GM23248 (cell line): ENCODE measurements around the gene HSD11B1. TPM values are rescaled to one million over a fixed set of nuclear protein-coding genes. Genes with fewer than 3 reads are reported as not detected.

ENCODE experiments used
- DNase-seq: peaks from one replicate; pipeline ENCODE4 v3.0.0-alpha.2; 2015
- H2AFZ ChIP-seq: fragments of 200-600 bp; sonication (generic); 2 replicates; pipeline ENCODE4 v1.6.1; 2016; ENCODE audit warnings: antibody characterized with exemption
- H3F3A ChIP-seq: fragments of 200-600 bp; sonication (generic); 2 replicates; pipeline ENCODE4 v1.6.1; 2016; ENCODE audit warnings: mild to moderate bottlenecking, antibody characterized with exemption, mixed run types; ENCODE audit not compliant: insufficient read depth
- H3K27ac ChIP-seq: fragments of 200-600 bp; sonication (generic); 2 replicates; pipeline ENCODE4 v1.5.1; 2016; ENCODE audit warnings: mild to moderate bottlenecking
- H3K27me3 ChIP-seq: fragments of 200-600 bp; sonication (generic); replicated peaks from 2 replicates; pipeline ENCODE4 v1.6.1; 2016; ENCODE audit warnings: mild to moderate bottlenecking; ENCODE audit not compliant: insufficient read depth
- H3K36me3 ChIP-seq: fragments of 200-600 bp; sonication (generic); 2 replicates; pipeline ENCODE4 v1.6.1; 2016; ENCODE audit warnings: low read depth, mild to moderate bottlenecking
- H3K4me1 ChIP-seq: fragments of 200-600 bp; sonication (generic); 2 replicates; pipeline ENCODE4 v1.6.1; 2016; ENCODE audit warnings: mild to moderate bottlenecking; ENCODE audit not compliant: insufficient read depth
- H3K4me2 ChIP-seq: fragments of 200-600 bp; sonication (generic); one replicate; pipeline ENCODE4 v1.6.1; 2016; ENCODE audit warnings: mild to moderate bottlenecking; ENCODE audit not compliant: unreplicated experiment
- H3K4me3 ChIP-seq: fragments of 200-600 bp; sonication (generic); 2 replicates; pipeline ENCODE4 v1.5.1; 2016; ENCODE audit warnings: mild to moderate bottlenecking
- H3K79me2 ChIP-seq: fragments of 200-600 bp; sonication (generic); 2 replicates; pipeline ENCODE4 v1.6.1; 2016; ENCODE audit warnings: mild to moderate bottlenecking; ENCODE audit not compliant: insufficient read depth
- H3K9ac ChIP-seq: fragments of 200-600 bp; sonication (generic); 2 replicates; pipeline ENCODE4 v1.6.1; 2016; ENCODE audit warnings: mild to moderate bottlenecking
- H3K9me2 ChIP-seq: fragments of 200-600 bp; sonication (generic); 2 replicates; pipeline ENCODE4 v1.6.1; 2016; ENCODE audit warnings: mixed run types, mild to moderate bottlenecking, moderate library complexity; ENCODE audit not compliant: insufficient read depth
- H3K9me3 ChIP-seq: fragments of 200-600 bp; sonication (generic); one replicate; pipeline ENCODE4 v1.6.1; 2017; ENCODE audit warnings: low read depth
- H4K20me1 ChIP-seq: fragments of 200-600 bp; sonication (generic); 2 replicates; pipeline ENCODE4 v1.6.0; 2016; ENCODE audit not compliant: insufficient read depth
- EZH2 ChIP-seq: fragments of 200-600 bp; sonication (generic); IDR thresholded peaks from 2 replicates; pipeline ENCODE4 v1.6.1; 2018; ENCODE audit warnings: antibody characterized with exemption, mild to moderate bottlenecking; ENCODE audit not compliant: insufficient read depth, poor library complexity, severe bottlenecking
- EZH2phosphoT487 ChIP-seq: fragments of 200-600 bp; sonication (generic); IDR thresholded peaks from 2 replicates; pipeline ENCODE4 v1.6.1; 2018; ENCODE audit warnings: antibody characterized with exemption, moderate library complexity, mild to moderate bottlenecking, low read depth; ENCODE audit not compliant: insufficient read depth
- WGBS, 2 experiments: methylation state at CpG; one replicate each; pipeline ENCODE4 v1.1.6; 2015 to 2017; ENCODE audit warnings: low lambda C conversion rate in 2 of 2, low coverage in 1 of 2; ENCODE audit errors: missing lambda C conversion rate in 2 of 2; 5-methylcytosine and 5-hydroxymethylcytosine counted together
- in situ Hi-C: fragments of 300-500 bp; cut with MboI; formaldehyde crosslinking; loops from 2 replicates; pipeline ENCODE4 v1.15.0; 2020
- polyA plus RNA-seq: library from polyadenylated mRNA; unstranded; fragments of >200 nt; fragmentation: Nextera tagmentation; extraction: Ambion mirVana; gene quantifications from 2 replicates; pipeline ENCODE4 v1.2.1, GENCODE V29; 2016
- total RNA-seq: library from RNA; depleted of rRNA; stranded (reverse); fragments of >200 nt; shearing (Covaris generic); gene quantifications from 2 replicates; pipeline ENCODE4 v1.2.3, GENCODE V29; 2014

The HSD11B1 gene
- total and polyA plus RNA-seq, 2 experiments from 2014 or later: 0.54 to 1.0 TPM

DNA sequence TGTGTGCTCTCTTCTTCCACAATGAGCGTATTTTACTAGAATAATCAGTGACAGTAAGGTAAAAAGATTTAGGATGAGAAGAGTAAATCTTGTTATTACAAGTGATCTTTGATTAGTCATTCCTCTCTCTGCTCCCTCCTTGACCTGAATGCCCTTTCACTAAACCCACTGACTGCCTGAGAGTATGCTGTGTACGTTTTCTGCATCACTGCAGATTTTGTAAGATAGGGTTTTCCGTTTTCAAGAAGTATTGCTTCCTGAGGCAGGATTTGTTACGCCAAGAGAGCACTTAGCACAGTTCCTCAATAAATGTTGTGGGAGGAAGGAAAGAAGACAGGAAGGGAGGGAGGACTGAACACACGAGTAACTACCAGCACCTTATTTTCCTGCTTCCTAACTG is 44.7 kb upstream of the HSD11B1 start:
- Histone ChIP-seq H3K4me3 (no peak overlapping the region), H3K27ac (no peak overlapping the region), H4K20me1 (no peaks in the 10 kb centered on the region), H3K9me3 (no peaks in the 10 kb centered on the region), H3K27me3 (no peaks in the 10 kb centered on the region; the same call in 1 of the 2 replicates), H3K36me3 (no peaks in the 10 kb centered on the region), H3K79me2 (no peaks in the 10 kb centered on the region), H3K9ac (no peak overlapping the region), H3K4me1 (no peaks in the 10 kb centered on the region), H3K4me2 (no peak overlapping the region), H3K9me2 (no peaks in the 10 kb centered on the region), H2AFZ (no peak overlapping the region), H3F3A (no peaks in the 10 kb centered on the region)
- TF ChIP-seq EZH2phosphoT487: no peak
- TF ChIP-seq EZH2: no peak
- in situ Hi-C loops: no loop called here
- 42 to 46% methylated on average over 5 of the region's 5 CpGs for WGBS, 2 experiments
- DNase-seq: no peak

- in situ Hi-C loops: no loop called here
- no peaks in the 10 kb centered on the region for H3K79me2 ChIP-seq
- H3F3A ChIP-seq: no peaks in the 10 kb centered on the region
- no peaks in the 10 kb centered on the region for H3K9me3 ChIP-seq
- H3K27me3 ChIP-seq: no peaks in the 10 kb centered on the region; the same call in 1 of the 2 replicates
- H4K20me1 ChIP-seq: no peaks in the 10 kb centered on the region
- no peaks in the 10 kb centered on the region for H3K4me1 ChIP-seq
- no peak overlapping the region for H3K9ac ChIP-seq
- H3K9me2 ChIP-seq: no peaks in the 10 kb centered on the region
- no peak overlapping the region for H3K4me2 ChIP-seq
- no peak overlapping the region for H3K27ac ChIP-seq
- no peak for DNase-seq
- H3K4me3 ChIP-seq: no peak overlapping the region
- no peak overlapping the region for H2AFZ ChIP-seq
- 55 to 67% methylated on average over 1 of the region's 1 CpG for WGBS, 2 experiments
- H3K36me3 ChIP-seq: no peaks in the 10 kb centered on the region
- TF ChIP-seq EZH2: no peak
- no peak for TF ChIP-seq EZH2phosphoT487
Measured at GRCh38 chr1:209661071-209661470, 43.6 kb upstream of the HSD11B1 start.

DNA sequence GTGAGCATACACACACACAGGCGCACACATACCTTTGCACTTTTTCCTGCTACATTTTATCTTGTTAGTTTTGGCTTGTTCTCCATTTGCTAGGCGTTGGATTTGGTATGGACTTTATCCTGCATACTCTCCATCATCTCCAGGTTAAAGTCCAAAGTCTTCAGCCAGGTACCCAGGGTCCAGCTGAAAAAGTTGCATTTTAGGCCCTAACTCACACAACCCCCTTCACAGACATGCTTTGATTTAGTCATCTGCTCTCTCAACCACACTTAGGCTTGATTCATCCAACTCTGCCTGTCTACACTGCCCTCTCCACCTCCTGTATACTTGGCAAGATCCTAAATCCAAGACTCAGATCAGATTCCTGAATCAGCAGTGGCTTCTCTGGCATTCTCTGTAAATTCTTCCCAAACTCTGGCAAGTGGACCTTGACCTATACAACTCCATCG is 41.7 kb upstream of the HSD11B1 start:
- H3K4me2 ChIP-seq: no peak overlapping the region
- H3K79me2 ChIP-seq: no peaks in the 10 kb centered on the region
- no peak overlapping the region for H3K27ac ChIP-seq
- H3K27me3 ChIP-seq: no peaks in the 10 kb centered on the region; the same call in 1 of the 2 replicates
- in situ Hi-C loops: no loop called here
- no peaks in the 10 kb centered on the region for H3F3A ChIP-seq
- no peak overlapping the region for H3K4me3 ChIP-seq
- no peak overlapping the region for H3K9ac ChIP-seq
- WGBS, 2 experiments: 90 to 94% methylated on average over 3 of the region's 3 CpGs
- H2AFZ ChIP-seq: no peak overlapping the region
- no peaks in the 10 kb centered on the region for H3K36me3 ChIP-seq
- H3K4me1 ChIP-seq: no peaks in the 10 kb centered on the region
- DNase-seq: no peak
- H3K9me2 ChIP-seq: no peaks in the 10 kb centered on the region
- H4K20me1 ChIP-seq: no peaks in the 10 kb centered on the region
- TF ChIP-seq EZH2 (no peak), EZH2phosphoT487 (no peak)
- no peaks in the 10 kb centered on the region for H3K9me3 ChIP-seq

- H3K4me2 ChIP-seq: no peak overlapping the region
- no peak overlapping the region for H2AFZ ChIP-seq
- in situ Hi-C loops: no loop called here
- no peaks in the 10 kb centered on the region for H3K36me3 ChIP-seq
- no peaks in the 10 kb centered on the region for H3K4me1 ChIP-seq
- no peaks in the 10 kb centered on the region for H3F3A ChIP-seq
- H3K79me2 ChIP-seq: no peaks in the 10 kb centered on the region
- peaks cover 18% of the 10 kb centered on the region; the same call in 1 of the 2 replicates for H3K27me3 ChIP-seq
- no peak overlapping the region for H3K4me3 ChIP-seq
- no peak for TF ChIP-seq EZH2
- no peak for TF ChIP-seq EZH2phosphoT487
- H3K9ac ChIP-seq: no peak overlapping the region
- H3K27ac ChIP-seq: no peak overlapping the region
- 44 to 73% methylated on average over 1 of the region's 1 CpG for WGBS, 2 experiments
- no peaks in the 10 kb centered on the region for H4K20me1 ChIP-seq
- no peaks in the 10 kb centered on the region for H3K9me2 ChIP-seq
- no peak for DNase-seq
- H3K9me3 ChIP-seq: no peaks in the 10 kb centered on the region
Measured at GRCh38 chr1:209667103-209667502, 37.5 kb upstream of the HSD11B1 start.

GRCh38 chr1:209667708-209668107 is 36.9 kb upstream of the HSD11B1 start:
- no peak for DNase-seq
- Histone ChIP-seq H4K20me1 (no peaks in the 10 kb centered on the region), H3F3A (no peaks in the 10 kb centered on the region), H3K9me2 (no peaks in the 10 kb centered on the region), H3K4me3 (no peak overlapping the region), H3K9me3 (no peaks in the 10 kb centered on the region), H3K4me2 (no peak overlapping the region), H3K36me3 (no peaks in the 10 kb centered on the region), H3K79me2 (no peaks in the 10 kb centered on the region), H3K27me3 (peaks cover 18% of the 10 kb centered on the region; the same call in 1 of the 2 replicates), H3K27ac (no peak overlapping the region), H3K9ac (no peak overlapping the region), H2AFZ (no peak overlapping the region), H3K4me1 (no peaks in the 10 kb centered on the region)
- TF ChIP-seq EZH2 (no peak), EZH2phosphoT487 (no peak)
- WGBS, 2 experiments: 85 to 90% methylated on average over 4 of the region's 4 CpGs
- in situ Hi-C loops: no loop called here
